ENCODE results near the gene DHCR24. TPM values are rescaled to one million over a fixed set of nuclear protein-coding genes. Genes with fewer than 3 reads are reported as not detected.

DHCR24 gene
- total RNA-seq, 2 donors from 2014 or later: 243 to 340 TPM

DNA sequence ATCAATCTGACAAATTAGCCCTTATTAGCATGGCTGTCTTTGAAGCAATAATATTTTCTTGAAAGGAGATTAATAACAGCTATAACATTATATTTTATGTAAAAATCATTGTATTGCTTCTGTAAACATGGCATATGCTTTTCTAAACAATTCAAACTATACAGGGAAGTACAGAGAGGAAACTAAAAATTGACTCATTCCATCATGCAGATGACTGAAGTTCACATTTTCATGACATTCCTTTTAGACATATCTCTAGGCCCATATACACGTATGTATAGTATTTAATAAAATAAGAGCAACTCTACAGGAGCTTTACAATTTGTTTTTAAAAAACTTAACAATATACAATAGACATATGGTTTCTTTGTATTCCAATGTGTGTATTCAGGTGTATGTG lies 5.6 kb upstream of the DHCR24 start:
- no peak for TF ChIP-seq CTCF (conservative IDR thresholded peaks at IDR 0.05)
- H3K36me3 Mint-ChIP-seq (ENCODE audit: low read depth): peaks cover 2% of the 10 kb centered on the region
- no peaks in the 10 kb centered on the region for H3K9me3 Mint-ChIP-seq
- H3K4me1 ChIP-seq (ENCODE audit: control insufficient read depth, insufficient read depth, low read length): peaks cover 4% of the 10 kb centered on the region
- no CpG with 5 or more reads among the region's 1 CpG for WGBS, 2 experiments (ENCODE audit: insufficient coverage in 1 of 2, insufficient read length in 1 of 2)
- no peak for DNase-seq
- H3K9ac ChIP-seq (ENCODE audit: extremely low read depth, low read length, poor library complexity, severe bottlenecking): no peak overlapping the region
- no peaks in the 10 kb centered on the region for H3K27me3 Mint-ChIP-seq (ENCODE audit: insufficient read depth)
- H3K4me1 Mint-ChIP-seq: peaks cover 17% of the 10 kb centered on the region
- no peaks in the 10 kb centered on the region for H3K9me3 ChIP-seq (ENCODE audit: control insufficient read depth, low read length)
- no peaks in the 10 kb centered on the region for H3K36me3 ChIP-seq (ENCODE audit: control insufficient read depth, insufficient read depth, low read length)
- no peak overlapping the region for H3K27ac ChIP-seq (ENCODE audit: low read depth, low read length)
- H3K27ac Mint-ChIP-seq: no peak overlapping the region
- H3K4me3 ChIP-seq (ENCODE audit: low read length): no peak overlapping the region
- no peaks in the 10 kb centered on the region for H3K27me3 ChIP-seq (ENCODE audit: control insufficient read depth, insufficient read depth, low read length, poor library complexity, severe bottlenecking)
- H3K4me3 Mint-ChIP-seq: no peak overlapping the region

DNA sequence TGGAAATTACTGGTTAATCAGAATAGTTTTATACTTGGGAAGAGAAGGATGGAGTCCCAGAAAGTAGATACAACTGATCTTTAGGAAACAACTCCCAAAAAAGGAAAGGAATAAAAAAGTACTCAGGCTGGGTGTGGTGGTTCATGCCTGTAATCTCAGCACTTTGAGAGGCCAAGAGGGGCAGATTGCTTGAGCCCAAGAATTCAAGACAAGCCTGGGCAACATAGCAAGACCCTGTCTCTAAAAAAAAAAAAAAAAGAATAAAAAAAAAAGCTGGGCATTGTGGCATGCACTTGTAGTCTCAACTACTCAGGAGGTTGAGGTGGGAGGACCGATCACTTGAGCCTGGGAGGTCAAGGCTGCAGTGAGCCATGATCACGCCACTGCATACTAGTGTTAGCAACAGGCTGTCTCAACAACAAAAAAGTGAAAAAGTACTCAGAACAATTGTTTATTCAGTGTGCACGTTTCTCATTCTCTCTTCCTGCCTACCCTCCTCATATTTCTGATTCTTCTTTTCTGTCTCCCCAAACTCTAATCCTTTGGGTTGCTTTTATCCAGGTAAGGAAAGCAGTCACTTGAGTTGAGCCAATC lies 2.2 kb upstream of the DHCR24 start:
- H3K9me3 ChIP-seq (ENCODE audit: control insufficient read depth, low read length): no peaks in the 10 kb centered on the region
- peaks cover 9% of the 10 kb centered on the region for H3K36me3 ChIP-seq (ENCODE audit: control insufficient read depth, insufficient read depth, low read length)
- Mint-ChIP-seq H3K36me3 (ENCODE audit: low read depth) (peaks cover 15% of the 10 kb centered on the region), H3K4me3 (no peak overlapping the region), H3K27ac (no peak overlapping the region), H3K9me3 (no peaks in the 10 kb centered on the region), H3K4me1 (peaks cover 30% of the 10 kb centered on the region), H3K27me3 (ENCODE audit: insufficient read depth) (no peaks in the 10 kb centered on the region)
- H3K4me1 ChIP-seq (ENCODE audit: control insufficient read depth, insufficient read depth, low read length): peaks cover 13% of the 10 kb centered on the region
- H3K9ac ChIP-seq (ENCODE audit: extremely low read depth, low read length, poor library complexity, severe bottlenecking): no peak overlapping the region
- H3K27me3 ChIP-seq (ENCODE audit: control insufficient read depth, insufficient read depth, low read length, poor library complexity, severe bottlenecking): no peaks in the 10 kb centered on the region
- H3K4me3 ChIP-seq (ENCODE audit: low read length): no peak overlapping the region
- no peak overlapping the region for H3K27ac ChIP-seq (ENCODE audit: low read depth, low read length)
- WGBS, 2 experiments (ENCODE audit: insufficient coverage in 1 of 2, insufficient read length in 1 of 2): 91 to 92% methylated on average over 3 of the region's 3 CpGs
- no peak for TF ChIP-seq CTCF (conservative IDR thresholded peaks at IDR 0.05)
- DNase-seq: no peak

DNA sequence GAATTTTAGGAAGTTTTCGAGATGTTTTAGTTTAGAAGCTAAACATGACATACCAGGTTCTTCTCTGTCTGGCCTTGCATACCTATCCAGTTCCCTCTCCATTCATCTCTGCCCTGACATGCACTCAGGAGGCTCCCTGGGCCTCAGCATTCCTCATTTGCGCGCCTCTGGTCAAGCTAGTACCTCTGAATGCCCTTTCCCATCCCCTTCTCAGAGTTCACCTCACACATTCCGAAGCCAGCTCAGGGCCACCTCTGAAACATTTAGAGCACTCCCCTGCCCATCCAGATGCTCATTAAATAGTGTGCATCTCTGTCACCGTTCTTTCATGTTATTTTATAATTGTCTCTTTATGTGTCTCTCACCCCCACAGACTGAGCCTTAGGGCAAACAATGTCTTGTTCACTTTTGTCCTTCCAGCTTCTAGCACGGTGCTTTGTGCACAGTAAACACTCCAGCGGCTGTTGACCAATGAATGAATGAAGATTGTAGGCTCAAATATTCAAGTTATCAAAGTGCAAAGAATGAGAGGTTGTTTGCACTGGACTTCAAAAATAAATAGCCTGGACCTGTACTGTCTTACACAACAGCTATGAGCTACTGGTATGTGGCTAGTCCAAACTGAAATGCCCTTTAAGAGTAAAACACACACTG lies 1.2 kb upstream of the DHCR24 start:
- H3K4me1 ChIP-seq (ENCODE audit: control insufficient read depth, insufficient read depth, low read length): peaks cover 17% of the 10 kb centered on the region
- Mint-ChIP-seq H3K27ac (no peak overlapping the region), H3K4me3 (peak overlapping the region; percentile 83), H3K9me3 (no peaks in the 10 kb centered on the region), H3K36me3 (ENCODE audit: low read depth) (peaks cover 23% of the 10 kb centered on the region), H3K4me1 (peaks cover 40% of the 10 kb centered on the region), H3K27me3 (ENCODE audit: insufficient read depth) (no peaks in the 10 kb centered on the region)
- H3K9me3 ChIP-seq (ENCODE audit: control insufficient read depth, low read length): no peaks in the 10 kb centered on the region
- no peaks in the 10 kb centered on the region for H3K27me3 ChIP-seq (ENCODE audit: control insufficient read depth, insufficient read depth, low read length, poor library complexity, severe bottlenecking)
- H3K9ac ChIP-seq (ENCODE audit: extremely low read depth, low read length, poor library complexity, severe bottlenecking): peak overlapping the region; percentile 23
- 53 to 64% methylated on average over 7 of the region's 7 CpGs for WGBS, 2 experiments (ENCODE audit: insufficient coverage in 1 of 2, insufficient read length in 1 of 2)
- H3K27ac ChIP-seq (ENCODE audit: low read depth, low read length): no peak overlapping the region
- H3K36me3 ChIP-seq (ENCODE audit: control insufficient read depth, insufficient read depth, low read length): peaks cover 20% of the 10 kb centered on the region
- DNase-seq: peak; percentile 77
- H3K4me3 ChIP-seq (ENCODE audit: low read length): peak overlapping the region; percentile 96
- TF ChIP-seq CTCF (conservative IDR thresholded peaks at IDR 0.05): no peak

All from endodermal cell (in vitro differentiated cells).